ENCODE data around the gene RAP1GAP2.
A peak's percentile ranks its signal among the peaks of the same experiment; 100 is the strongest.

Gene RAP1GAP2

DNA sequence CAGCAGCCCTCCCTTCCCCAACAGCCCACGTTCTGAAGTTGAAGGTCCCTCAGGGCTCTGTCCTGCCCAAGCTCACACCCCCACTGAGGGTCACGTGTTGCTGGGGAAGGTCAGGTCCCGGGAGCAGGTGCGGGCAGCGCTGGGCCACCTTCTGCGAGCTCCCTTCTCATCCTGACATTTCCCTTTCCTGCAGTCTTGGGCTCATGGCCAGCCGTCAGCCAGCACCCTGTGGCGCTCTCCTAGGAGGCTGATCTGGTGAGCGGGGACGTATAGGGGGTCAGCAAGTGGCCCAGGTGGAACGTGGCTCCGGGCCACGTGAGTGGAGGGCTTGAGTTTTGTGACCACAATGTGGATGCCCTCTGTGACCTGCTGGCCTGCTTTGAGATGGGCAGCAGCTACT lies 73.4 kb downstream of the RAP1GAP2 start:
- POLR2A ChIA-PET: no interaction called here
- CTCF ChIA-PET: no interaction called here
- TF ChIP-seq HDGF (IDR thresholded peaks at IDR 0.05; ENCODE audit: borderline replicate concordance) (no peak), CTBP1 (IDR thresholded peaks at IDR 0.05; ENCODE audit: borderline replicate concordance) (no peak), ARNT (IDR thresholded peaks at IDR 0.05) (no peak), TARDBP (IDR thresholded peaks at IDR 0.05) (no peak), BHLHE40 (IDR thresholded peaks at IDR 0.05; ENCODE audit: borderline replicate concordance) (no peak), LEF1 (IDR thresholded peaks at IDR 0.05; ENCODE audit: borderline replicate concordance) (no peak), FOXK2 (IDR thresholded peaks at IDR 0.05) (no peak), ELF4 (IDR thresholded peaks at IDR 0.05) (no peak), SP1 (IDR thresholded peaks at IDR 0.05) (no peak), SUZ12 (IDR thresholded peaks at IDR 0.05) (no peak), L3MBTL2 (conservative IDR thresholded peaks at IDR 0.05) (no peak), ZNF384 (IDR thresholded peaks at IDR 0.05) (no peak)
- no peak for DNase-seq (ENCODE audit: extremely low spot score)

DNA sequence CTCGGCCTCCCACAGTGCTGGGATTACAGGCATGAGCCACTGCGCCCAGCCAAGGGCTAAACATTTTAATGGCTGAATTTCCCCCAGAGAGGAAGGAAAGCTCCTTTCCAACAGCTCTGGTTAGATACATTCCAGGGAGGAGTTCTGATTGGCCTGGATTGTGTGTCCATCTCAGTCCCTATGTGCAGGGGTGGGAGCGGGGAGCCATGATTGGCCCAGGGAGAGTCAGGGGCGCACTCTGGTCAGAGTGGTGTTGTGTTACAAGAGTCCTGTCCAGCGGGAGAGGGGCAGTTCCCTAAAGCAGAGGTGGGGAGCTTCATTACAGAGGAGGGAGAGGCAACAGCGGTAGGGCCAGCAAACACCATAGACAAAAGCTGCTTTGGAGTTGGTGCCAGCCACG lies 75.0 kb downstream of the RAP1GAP2 start:
- CTCF ChIA-PET: no interaction called here
- no peak for TF ChIP-seq LEF1 (IDR thresholded peaks at IDR 0.05; ENCODE audit: borderline replicate concordance)
- TF ChIP-seq L3MBTL2 (conservative IDR thresholded peaks at IDR 0.05): no peak
- TF ChIP-seq, protein P1, sequence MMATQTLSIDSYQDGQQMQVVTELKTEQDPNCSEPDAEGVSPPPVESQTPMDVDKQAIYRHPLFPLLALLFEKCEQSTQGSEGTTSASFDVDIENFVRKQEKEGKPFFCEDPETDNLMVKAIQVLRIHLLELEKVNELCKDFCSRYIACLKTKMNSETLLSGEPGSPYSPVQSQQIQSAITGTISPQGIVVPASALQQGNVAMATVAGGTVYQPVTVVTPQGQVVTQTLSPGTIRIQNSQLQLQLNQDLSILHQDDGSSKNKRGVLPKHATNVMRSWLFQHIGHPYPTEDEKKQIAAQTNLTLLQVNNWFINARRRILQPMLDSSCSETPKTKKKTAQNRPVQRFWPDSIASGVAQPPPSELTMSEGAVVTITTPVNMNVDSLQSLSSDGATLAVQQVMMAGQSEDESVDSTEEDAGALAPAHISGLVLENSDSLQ (IDR thresholded peaks at IDR 0.05): peak; percentile 55
- DNase-seq (ENCODE audit: extremely low spot score): no peak
- POLR2A ChIA-PET: no interaction called here

DNA sequence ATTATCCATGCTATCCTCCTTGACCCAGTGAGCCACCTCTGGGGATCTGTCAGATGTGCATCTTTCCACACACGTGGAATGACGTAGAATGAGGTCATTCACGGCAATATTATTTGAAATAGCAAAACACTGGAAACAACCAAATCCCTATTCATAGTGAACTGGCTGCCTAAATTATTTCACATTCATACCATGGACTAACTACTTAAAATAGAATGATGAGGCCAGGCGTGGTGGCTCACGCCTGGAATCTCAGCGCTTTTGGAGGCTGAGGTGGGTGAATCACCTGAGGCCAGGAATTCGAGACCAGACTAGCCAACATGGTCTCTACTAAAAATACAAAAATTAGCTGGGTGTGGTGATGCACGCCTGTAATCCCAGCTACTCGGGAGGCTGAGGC lies 75.5 kb downstream of the RAP1GAP2 start:
- ChIA-PET CTCF (interaction anchor here (0.6 kb wide), 1 partner anchor 61 kb away, joined by 4 read pairs; no protein-coding TSS in a partner anchor), POLR2A (no interaction called here)
- no peak for DNase-seq (ENCODE audit: extremely low spot score)
- no peak for TF ChIP-seq TARDBP (IDR thresholded peaks at IDR 0.05)
- no peak for TF ChIP-seq ZNF384 (IDR thresholded peaks at IDR 0.05)
- no peak for TF ChIP-seq SUZ12 (IDR thresholded peaks at IDR 0.05)
- TF ChIP-seq ELF4 (IDR thresholded peaks at IDR 0.05): no peak
- TF ChIP-seq NFRKB (IDR thresholded peaks at IDR 0.05): no peak
- no peak for TF ChIP-seq ARNT (IDR thresholded peaks at IDR 0.05)
- no peak for TF ChIP-seq FOXA1 (IDR thresholded peaks at IDR 0.05)
- TF ChIP-seq SP1 (IDR thresholded peaks at IDR 0.05): no peak
- no peak for TF ChIP-seq L3MBTL2 (conservative IDR thresholded peaks at IDR 0.05)
- no peak for TF ChIP-seq LEF1 (IDR thresholded peaks at IDR 0.05; ENCODE audit: borderline replicate concordance)
- no peak for TF ChIP-seq CTBP1 (IDR thresholded peaks at IDR 0.05; ENCODE audit: borderline replicate concordance)
- TF ChIP-seq HDGF (IDR thresholded peaks at IDR 0.05; ENCODE audit: borderline replicate concordance): no peak
- TF ChIP-seq FOXK2 (IDR thresholded peaks at IDR 0.05): no peak
- TF ChIP-seq, protein P1 (IDR thresholded peaks at IDR 0.05): no peak
- no peak for TF ChIP-seq FOXM1 (IDR thresholded peaks at IDR 0.05; ENCODE audit: borderline replicate concordance)
- no peak for TF ChIP-seq BHLHE40 (IDR thresholded peaks at IDR 0.05; ENCODE audit: borderline replicate concordance)

DNA sequence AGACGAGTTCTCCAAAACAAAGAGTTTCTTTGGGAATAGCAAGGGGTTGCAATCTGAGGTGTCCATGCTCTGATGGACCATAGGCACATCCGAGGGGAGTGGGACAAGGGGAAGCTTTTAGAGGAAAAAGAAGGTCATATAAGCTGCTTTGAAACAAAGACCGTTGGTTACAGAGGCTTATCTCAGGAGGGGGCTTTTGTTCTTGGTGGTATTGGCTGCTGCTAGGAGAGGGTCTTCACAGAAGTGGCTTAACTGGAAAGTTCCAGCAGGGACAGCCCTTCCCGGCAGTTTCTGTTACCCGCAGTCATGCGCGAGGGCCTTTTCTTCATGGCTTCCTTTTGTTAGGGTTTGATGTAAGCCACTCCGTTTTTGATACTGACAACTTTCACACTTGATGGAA lies 76.0 kb downstream of the RAP1GAP2 start:
- DNase-seq (ENCODE audit: extremely low spot score): no peak
- TF ChIP-seq L3MBTL2 (conservative IDR thresholded peaks at IDR 0.05) (no peak), LEF1 (IDR thresholded peaks at IDR 0.05; ENCODE audit: borderline replicate concordance) (no peak), FOXK2 (IDR thresholded peaks at IDR 0.05) (no peak), TARDBP (IDR thresholded peaks at IDR 0.05) (no peak), CTBP1 (IDR thresholded peaks at IDR 0.05; ENCODE audit: borderline replicate concordance) (no peak), ELF4 (IDR thresholded peaks at IDR 0.05) (no peak), SUZ12 (IDR thresholded peaks at IDR 0.05) (no peak), SP1 (IDR thresholded peaks at IDR 0.05) (no peak), ARNT (IDR thresholded peaks at IDR 0.05) (no peak), NFRKB (IDR thresholded peaks at IDR 0.05) (no peak), HDGF (IDR thresholded peaks at IDR 0.05; ENCODE audit: borderline replicate concordance) (no peak), ZNF384 (IDR thresholded peaks at IDR 0.05) (no peak)
- ChIA-PET POLR2A (no interaction called here), CTCF (interaction anchor here (0.5 kb wide), 1 partner anchor 22 kb away, joined by 3 read pairs; no protein-coding TSS in a partner anchor)

DNA sequence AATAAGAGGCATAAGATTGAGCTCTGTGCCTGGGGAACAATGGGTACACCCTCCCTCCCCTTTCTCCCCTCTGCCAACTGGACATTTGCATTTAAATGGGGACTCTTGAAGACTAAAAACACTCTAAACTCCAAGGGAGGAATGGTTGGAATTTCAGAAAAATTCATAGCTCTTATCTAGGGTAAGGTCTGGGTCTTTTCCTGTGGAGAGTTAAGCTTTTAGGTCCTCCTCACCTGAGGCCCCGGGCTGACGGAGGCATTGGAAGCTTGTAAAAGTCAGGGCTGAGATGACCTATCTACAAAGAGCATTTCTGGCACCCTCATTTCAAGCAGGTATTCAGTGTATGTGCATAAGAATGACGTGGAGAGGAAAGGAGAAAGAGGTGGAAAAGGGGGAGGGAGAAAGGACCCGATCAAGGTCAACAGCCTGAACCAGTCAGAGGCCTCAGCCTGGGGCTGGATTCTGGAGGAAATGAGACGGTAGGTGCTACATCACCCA lies 78.0 kb downstream of the RAP1GAP2 start:
- DNase-seq (ENCODE audit: extremely low spot score): no peak
- TF ChIP-seq, protein P1 (IDR thresholded peaks at IDR 0.05): no peak
- TF ChIP-seq BHLHE40 (IDR thresholded peaks at IDR 0.05; ENCODE audit: borderline replicate concordance) (no peak), L3MBTL2 (conservative IDR thresholded peaks at IDR 0.05) (no peak), HDGF (IDR thresholded peaks at IDR 0.05; ENCODE audit: borderline replicate concordance) (no peak), FOXM1 (IDR thresholded peaks at IDR 0.05; ENCODE audit: borderline replicate concordance) (no peak), NFRKB (IDR thresholded peaks at IDR 0.05) (no peak), SP1 (IDR thresholded peaks at IDR 0.05) (no peak), ARNT (IDR thresholded peaks at IDR 0.05) (no peak), LEF1 (IDR thresholded peaks at IDR 0.05; ENCODE audit: borderline replicate concordance) (no peak), CTBP1 (IDR thresholded peaks at IDR 0.05; ENCODE audit: borderline replicate concordance) (no peak), FOXK2 (IDR thresholded peaks at IDR 0.05) (no peak)
- CTCF ChIA-PET: interaction anchor here (0.9 kb wide), 1 partner anchor 26 kb away, joined by 3 read pairs; no protein-coding TSS in a partner anchor
- POLR2A ChIA-PET: interaction anchor here (1.3 kb wide), 1 partner anchor 10 kb away, joined by 3 read pairs; no protein-coding TSS in a partner anchor

DNA sequence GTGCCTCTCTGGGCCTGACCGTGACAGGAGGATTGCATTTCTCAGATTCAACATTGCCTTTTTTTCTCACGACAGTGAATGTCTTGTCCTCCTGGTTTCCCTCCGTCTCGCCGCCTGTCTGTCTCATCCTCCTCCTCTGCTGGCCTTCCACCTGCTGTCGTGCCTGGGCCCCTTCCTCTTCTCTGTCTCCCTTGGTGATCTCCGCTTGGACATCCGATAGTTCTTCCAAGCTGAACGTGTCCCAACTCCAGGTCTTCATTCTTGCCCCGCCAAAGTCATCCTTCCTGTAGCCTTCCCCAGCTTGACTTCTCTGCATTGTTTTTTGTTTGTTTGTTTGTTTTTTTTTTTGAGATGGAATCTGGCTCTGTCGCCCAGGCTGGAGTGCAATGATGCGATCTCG lies 79.4 kb downstream of the RAP1GAP2 start:
- ChIA-PET POLR2A (interaction anchor here (1.3 kb wide), 1 partner anchor 11 kb away, joined by 3 read pairs; no protein-coding TSS in a partner anchor), CTCF (no interaction called here)
- no peak for DNase-seq (ENCODE audit: extremely low spot score)
- TF ChIP-seq SUZ12 (IDR thresholded peaks at IDR 0.05) (no peak), FOXA1 (IDR thresholded peaks at IDR 0.05) (no peak)

Data from HEK293T (cell line).